ENCODE data around the gene FXYD7.

The FXYD7 gene

DNA sequence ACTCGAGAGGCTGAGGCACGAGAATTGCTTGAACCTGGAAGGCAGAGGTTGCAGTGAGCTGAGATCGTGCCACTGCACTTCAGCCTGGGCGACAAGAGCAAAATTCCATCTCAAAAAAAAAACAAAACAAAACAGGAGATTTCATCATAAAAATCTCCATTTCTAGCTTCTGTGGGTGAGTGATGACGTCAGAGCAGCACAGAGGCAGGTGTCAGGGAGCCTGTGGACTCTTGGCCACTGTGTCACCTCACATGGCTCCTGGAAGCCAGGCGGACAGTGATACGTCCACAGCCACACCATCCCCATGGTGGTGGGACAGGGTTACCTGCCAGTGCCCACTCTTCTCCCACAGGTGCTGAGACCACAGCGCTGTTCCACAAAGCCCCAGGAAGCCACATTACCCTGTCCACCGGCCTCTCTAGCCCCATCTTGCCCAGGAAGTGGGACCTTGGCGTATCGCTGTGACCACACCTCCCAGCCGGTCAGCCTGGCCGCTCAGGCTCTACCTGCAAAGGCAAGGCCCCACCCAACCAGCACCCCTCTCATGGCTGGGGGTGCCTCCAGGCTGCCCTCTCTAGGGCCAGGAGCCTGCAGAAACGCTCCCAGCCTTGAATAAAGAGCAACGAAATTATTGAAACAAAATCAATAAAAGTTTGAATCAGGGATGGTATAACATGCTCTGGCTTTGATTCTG is 29.9 kb upstream of the FXYD7 start:
- no peak for DNase-seq

DNA sequence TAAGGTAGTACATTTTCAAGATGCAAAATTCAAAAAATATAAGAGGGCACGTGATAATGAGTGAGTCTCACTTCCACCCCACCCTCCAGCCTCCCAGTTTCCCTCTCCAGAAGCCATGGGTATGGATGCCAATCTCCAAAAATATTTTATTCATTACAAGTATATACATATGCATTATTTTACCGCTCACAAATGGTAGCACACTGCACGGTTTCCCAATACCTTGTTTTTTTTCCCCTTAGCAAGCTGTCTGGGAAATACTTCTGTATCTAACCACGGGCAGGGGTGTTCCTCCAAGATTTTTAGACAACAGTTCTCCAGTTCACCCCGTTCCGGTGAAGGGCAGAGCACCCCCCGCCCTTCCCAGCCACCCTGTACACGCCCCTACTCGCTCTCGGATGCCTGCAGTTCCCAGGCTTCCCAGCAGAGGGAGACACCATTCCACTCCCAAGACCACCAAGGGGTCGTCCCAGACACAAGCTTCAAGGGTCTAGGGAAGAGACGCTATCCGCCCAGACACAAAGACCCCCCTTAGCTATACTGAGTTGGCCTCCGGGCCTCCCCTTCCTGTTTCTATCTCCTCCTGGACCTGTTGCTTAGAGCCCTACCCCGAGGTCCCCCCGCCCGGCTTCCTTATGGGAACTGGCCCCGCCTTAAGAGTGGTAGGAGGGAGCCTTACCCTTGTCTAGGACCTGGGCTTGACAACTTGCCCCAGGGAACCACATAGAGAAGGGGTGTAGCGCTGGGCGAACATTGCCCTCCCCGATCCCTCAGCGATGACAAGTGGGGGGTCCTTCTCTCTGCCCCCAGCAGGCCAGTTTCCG is 28.5 kb upstream of the FXYD7 start:
- DNase-seq = peak; percentile 62

DNA sequence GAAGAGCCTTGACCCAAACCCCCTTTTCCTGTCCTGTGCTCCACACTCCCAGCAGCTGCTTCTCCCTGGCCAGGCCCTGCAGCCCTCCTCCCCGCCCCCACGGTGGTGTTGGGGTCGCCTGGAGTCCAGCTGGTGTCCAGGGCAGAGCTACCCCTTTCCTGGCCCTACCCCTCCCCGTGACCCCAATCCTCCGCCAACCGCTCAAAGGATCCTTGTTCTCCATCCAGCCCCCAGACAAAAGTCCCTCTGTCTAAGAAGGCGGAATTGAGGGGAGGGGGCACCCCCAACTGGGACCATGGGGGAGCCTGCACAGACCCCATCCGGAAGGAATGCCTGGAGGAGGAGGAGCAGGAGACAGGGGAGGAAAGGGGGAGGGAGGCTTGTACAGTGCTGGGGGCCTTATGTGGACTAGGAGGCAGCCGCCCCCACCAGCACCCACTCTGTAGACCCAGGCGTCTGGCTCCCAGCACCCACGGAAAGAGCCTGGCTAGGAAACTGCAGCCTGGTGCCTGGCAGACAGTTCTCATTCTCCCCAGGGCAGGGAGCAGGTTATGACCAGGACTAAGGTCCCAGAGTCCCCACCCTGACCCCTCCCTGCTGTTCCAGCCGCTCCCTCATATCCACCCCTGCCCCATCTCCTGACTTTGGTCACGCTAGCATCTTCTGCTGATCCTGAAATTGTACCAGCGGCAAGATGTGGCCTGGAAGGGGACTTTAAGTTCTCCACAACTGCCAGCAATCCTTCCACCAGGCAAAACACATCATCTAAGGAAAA is 27.7 kb upstream of the FXYD7 start, which contains the start of gene FXYD3:
Gene FXYD3 (plus strand): TSS at position 647 of the 775 bp plus-strand sequence. CDS start 3,554 bp downstream, outside the sequence.
- DNase-seq = no peak

DNA sequence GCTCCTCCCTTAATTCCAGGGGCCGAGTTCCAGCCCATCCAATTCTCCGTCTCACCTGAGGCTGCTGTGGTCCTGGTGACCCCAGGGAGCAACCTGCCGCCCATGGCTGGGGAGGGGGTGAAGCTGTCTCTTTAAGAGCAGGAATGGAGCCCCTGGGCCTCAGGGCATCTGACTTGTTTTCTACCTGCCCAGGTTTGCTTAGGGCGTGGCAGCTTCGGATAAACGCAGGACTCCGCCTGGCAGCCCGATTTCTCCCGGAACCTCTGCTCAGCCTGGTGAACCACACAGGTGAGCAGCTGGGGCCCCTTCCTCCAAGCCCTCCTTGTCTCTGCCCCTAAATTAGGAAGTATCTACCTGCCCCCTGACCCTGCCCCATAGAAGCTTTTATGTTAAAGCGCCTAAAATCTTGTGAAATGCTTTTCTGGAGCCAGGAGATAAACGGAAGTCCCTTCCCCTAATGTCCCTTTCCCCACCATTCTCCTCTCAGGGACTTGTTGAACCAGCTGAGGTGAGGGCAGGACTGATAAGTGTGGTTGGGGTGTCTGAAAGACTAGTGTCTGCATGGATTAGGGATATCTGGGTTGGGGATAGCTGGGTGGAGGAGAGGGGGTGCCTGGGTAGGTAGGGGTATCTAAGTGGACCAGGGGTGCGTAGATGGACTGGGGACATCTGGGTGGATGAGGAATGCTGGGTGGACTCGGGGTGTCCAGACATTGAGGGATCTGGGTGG is 26.8 kb upstream of the FXYD7 start:
- DNase-seq = no peak

DNA sequence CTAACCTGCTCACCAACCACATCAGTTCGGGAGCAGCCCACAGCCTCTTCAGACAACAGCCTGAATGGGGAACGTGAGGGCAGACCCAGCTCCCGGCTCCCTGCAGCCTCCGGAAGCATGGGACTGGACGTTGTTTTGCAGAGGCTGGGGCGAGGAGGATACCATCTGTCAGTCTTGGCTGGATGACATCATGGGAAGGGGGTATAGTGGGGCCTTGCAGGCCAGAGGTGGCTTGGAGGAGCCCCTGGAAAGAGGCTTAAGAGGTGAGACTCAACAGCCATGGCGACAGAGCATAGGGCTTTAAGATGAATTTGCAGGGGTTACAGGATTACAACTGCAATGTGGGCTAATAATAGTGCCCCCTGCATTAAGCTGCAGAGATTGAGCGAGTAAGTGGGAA is 25.9 kb upstream of the FXYD7 start:
- no peak for DNase-seq

DNA sequence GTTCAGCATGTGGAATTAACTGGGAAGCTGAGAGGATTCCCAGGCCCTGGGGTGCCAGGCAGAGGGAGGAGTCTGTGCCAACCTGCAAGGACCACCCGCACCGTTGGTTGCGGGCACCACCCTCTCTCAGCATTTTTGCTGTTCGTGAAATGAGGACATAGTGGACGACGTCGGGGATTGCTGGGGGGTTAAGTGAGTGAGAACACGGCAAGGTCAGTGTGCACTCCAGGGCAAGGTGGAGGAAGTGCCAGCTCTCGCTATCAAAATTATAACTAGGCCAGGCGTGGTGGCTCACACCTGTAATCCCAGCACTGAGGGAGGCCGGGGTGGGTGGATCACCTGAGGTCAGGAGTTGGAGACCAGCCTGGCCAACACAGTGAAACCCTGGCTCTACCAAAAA is 25.3 kb upstream of the FXYD7 start:
- no peak for DNase-seq

DNA sequence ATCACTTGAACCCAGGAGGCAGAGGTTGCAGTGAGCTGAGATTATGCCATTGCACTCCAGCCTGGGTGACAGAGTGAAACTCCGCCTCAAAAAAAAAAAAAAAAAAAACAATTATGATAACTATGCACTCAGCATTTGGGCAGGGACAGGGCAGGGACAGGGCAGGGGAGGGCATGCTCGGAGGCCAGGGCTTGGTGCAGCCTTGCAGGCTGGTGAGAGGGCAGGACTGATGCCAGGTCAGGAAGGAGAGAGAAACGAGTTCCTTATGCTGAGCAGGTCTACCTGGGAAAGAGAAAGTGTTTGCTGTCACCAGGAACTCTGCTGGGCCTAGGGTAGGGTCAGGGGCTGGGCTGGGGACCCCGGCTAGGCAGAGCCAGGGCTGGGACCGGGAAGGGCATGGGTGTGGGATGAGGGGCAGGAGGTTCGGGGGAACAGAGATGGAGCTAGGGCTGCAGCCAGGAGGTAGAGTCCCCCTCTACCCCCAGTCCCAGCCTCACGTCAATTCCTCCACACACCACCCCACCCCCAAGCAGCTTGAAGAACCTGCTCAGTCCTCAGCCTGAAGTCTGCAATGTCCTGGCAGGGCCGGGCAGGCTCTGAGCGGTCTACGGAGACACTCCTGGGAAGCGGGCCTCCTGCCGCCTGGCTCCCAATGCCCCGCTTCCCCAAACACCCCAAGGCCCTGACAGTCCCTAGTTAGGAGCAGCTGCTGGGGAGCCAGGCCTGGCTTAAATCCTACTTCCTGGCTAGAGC is 24.6 kb upstream of the FXYD7 start:
- DNase-seq = no peak

DNA sequence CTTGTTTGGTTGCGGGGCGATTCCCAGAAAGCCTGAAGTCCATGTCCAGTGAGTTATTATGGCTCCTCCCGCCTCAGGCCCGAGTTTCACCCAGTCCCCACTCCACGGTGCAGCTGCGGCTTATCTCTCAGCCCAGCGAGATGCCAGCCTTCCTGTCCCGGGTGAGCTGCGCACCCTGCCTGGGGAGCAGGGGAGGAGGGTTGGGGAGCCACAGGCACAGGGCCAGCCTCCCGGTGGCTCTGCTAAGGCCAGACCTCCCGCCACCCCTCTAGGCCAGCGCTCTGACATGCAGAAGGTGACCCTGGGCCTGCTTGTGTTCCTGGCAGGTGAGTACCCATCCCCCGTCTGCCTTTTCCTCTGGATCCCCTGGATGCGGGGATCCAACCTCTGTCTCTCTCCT is 24.0 kb upstream of the FXYD7 start:
- no peak for DNase-seq

DNA sequence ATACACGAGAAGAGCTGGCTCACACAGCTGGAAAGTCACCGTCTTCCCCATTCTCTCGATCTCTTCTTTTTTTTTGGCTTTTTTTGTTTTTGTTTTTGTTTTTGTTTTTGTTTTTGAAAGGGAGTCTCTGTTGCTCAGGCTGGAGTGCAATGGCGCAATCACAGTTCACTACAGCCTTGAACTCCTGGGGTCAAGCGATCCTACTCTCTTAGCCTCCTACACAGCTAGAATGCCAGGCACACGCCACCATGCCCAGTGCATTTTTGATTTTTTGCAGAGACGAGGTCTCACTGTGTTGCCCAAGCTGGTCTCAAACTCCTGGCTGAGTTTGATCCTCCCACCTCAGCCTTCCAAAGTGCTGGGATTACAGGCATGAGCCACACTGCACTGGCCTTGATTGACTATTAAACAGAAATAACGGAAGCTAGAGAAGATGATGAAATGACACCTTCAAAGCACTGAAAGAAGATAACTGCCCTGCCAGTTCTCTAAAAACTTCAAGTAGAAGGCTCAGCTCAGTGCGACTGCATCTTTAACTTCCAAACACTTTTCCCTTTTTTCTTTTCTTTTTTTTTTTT is 23.4 kb upstream of the FXYD7 start:
- no peak for DNase-seq

DNA sequence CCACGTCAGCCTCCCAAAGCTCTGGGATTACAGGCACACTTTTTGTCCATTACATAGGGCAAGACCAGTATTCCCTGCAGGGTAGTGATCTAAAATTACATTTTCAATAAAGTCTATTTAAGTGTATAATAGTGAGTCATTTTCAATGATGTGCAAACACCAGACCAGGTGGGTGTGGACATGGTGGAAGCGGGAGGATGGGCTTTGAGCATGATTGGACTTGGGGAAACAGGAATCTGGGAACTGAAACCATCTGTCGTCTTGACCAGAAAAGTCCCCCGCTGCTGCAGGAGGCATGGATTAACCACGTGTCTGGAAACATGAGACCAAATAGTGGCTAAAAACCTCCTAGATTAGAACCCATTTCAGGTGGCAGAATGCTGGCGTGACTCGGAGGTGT is 22.6 kb upstream of the FXYD7 start:
- no peak for DNase-seq

DNA sequence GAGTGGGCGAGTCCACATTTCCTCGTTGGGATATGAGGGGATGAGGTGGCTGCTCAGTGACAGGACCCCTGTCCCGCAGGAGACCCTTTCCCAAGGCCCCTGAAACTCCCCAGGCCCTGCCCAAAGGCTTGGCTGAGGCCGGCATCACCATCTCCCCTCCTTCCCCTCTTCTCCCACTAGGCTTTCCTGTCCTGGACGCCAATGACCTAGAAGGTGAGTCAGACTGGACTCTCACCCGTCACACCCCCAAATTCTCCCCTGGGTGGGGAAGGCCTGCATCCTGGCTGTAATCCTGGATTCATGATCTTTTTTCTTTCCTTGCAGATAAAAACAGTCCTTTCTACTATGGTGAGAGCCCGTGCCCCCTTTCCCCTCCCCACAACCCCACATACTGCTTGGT is 22.2 kb upstream of the FXYD7 start:
- DNase-seq = no peak

DNA sequence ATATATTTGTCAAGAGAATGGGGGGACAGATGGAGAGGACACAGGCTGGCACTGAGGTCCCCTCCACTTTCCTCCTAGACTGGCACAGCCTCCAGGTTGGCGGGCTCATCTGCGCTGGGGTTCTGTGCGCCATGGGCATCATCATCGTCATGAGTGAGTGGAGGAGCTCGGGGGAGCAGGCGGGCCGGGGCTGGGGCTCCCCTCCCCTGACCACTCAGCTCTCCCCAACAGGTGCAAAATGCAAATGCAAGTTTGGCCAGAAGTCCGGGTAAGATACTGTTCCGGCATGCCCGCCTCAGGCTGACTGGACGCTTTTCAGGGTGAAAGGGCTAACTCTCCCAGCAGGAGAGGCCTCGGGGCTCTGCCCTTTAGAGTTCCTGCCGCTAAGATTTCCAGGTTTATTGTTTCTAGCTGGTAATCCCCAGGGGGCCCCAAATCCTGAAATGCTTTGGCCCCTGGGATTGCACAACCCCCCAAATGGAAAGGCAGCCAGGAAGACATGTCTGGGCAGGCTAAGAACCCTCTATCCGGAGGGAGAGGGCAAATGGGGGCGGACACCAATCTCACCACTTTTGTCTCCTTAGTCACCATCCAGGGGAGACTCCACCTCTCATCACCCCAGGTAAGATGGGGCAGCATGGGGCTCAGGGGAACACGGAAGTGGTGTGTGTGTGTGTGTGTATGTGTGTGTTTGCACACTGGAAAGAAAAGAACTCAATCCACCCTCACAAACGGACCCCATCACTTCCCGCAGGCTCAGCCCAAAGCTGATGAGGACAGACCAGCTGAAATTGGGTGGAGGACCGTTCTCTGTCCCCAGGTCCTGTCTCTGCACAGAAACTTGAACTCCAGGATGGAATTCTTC is 20.1 kb upstream of the FXYD7 start:
- DNase-seq = no peak

DNA sequence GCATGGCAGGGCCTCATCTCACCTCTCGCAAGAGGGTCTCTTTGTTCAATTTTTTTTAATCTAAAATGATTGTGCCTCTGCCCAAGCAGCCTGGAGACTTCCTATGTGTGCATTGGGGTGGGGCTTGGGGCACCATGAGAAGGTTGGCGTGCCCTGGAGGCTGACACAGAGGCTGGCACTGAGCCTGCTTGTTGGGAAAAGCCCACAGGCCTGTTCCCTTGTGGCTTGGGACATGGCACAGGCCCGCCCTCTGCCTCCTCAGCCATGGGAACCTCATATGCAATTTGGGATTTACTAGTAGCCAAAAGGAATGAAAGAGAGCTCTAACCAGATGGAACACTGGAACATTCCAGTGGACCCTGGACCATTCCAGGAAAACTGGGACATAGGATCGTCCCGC is 19.5 kb upstream of the FXYD7 start:
- no peak for DNase-seq

DNA sequence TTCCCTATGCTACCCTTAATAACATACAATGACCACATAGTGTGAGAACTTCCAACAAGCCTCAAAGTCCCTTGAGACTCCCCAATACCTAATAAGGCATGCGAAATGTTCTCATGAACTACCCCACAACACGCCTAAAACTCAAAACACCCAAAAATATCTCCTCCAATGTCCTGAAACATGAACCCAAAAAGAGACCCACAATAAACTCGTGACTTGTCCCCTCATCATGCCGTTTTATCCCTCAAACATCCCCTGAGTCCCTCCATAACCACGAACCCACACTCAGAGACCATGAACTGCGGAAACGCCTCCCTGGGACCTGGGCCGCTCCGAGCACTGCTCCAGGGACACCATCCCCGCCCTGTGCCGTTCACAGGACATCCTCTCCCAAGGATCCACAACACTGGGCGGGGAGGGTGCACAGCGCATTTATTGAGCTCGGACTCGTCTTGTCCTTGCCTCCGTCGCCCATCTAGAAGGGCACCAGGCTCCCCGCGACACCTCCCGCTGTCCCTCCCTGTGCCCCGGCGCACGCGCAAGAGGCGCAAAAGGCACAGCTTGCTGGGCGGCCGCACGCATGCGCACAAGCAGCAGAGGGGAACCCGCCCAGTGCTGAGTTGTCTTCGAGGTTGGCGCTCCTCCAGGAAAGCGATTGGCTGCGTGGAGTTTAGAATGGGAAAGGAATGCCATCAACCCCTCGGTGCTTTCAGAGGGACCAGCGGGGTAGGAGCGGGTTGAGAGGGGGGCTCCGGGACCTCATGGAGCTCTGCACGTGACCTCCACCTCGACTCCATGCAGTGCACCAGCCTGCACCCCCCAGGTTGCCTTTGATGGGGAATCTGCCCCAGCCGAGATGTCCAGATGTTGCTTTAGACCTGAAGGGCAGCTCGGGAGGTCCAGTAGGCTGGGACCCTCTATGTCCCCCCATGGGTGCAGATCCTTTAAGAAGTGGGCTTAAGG is 18.7 kb upstream of the FXYD7 start:
- DNase-seq = peak; percentile 89

DNA sequence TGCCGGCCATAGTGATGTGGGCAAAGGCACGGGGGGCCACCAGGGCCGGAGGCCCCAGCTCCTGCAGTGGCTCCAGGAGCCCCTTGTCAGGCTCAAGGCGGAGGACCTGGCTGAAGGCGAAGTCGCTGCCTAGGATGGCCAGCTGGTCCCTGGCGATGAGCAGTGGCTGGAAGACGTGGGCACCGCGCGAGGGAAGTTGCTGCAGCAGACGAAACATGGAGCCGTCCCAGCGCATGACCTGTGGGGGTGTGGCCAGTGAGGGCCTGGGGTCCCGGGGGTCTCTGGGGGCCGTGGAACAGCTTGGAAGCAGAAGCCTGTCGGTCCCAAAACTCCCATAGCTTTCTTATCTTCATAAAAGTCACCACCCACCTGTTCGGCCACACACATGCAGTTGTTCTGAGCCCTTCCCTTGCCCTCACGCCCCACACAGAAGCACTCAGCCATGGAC is 17.8 kb upstream of the FXYD7 start:
- no peak for DNase-seq

DNA sequence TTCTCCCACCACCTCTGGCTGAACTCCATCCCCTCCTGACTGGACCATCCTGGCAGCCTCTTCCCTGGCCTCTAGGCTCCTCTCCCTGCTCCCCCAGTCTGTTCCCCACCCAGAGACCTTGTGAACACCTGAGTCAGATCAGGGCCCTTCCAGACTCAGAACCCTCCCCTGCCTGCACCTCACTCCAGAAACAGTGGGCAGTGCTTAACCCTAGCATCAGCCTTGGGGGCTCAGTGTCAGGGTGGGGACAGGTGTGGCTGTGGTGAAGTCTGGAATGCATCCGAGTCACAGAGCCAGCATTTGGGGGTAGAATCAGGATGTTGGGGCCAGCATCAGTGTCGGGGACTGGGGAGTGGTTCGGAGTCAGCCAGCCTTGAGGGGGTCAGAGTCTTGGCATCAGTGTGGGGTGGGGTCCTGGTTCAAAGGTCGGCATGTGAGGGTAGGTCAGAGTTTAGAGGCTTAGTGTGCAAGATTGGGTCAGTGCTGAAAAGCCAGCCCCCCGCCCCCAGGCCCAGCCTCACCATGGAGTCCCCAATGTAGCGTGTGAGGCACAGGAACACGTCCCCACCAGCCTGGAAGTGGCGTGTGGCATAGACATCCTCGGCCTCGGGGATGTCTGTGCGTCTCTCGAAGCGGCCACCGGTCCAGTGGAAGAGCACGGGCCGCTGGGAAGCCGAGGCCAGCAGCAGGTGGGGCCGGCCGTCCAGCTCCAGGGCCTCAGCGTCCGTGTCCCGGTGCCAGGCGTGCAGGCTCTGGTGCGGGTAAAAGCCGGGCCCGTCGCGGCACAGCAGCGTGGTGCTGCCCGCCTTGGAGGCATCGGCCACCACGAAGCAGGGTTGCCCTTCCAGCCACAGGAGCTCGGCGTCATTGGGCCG is 17.1 kb upstream of the FXYD7 start:
- no peak for DNase-seq

DNA sequence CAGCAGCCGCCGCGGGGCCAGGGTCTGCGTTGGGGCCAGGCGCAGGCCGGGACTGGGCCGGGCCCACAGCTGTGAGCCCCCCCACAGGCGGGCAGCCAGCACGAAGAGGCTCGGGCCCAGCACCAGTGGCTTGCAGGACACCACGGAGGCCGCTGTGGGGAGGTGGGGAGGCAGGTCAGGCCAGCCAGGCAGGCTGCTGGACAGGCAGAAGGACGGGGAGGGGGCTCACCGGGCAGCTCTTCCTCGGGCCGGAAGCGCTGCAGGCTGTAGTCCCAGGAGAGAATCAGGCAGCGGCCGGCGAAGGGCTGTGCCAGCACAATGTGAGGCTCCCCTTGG is 16.5 kb upstream of the FXYD7 start:
- DNase-seq = no peak

DNA sequence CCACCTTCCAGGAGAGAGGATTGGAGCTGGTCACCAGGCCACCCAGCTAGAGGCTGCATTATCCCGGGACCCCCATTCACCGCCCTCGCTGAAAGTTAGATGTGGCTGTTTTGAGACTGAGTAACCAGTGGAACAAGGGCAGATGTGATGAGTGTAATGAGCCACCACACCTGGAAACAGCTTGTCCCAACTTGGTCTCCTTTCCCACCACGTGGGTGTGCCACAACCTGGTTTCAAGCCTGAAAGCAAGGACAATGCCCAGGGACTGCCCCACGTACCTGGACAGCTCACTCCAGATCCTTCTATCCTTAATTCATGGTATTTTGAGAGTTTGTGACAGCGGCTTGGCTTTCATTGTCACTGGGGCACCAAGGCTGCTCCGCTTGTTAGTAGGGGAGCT is 15.2 kb upstream of the FXYD7 start:
- no peak for DNase-seq

Measured in stimulated activated CD4-positive, alpha-beta T cell treated with anti-CD3 and anti-CD28 coated beads, Interleukin-1b, Interleukin-23, amount 100 ng/mL, for 48 hours (primary cell).